HG03432 (cell line): Measurements from ENCODE around the gene OVOL2.
"Not testable (repeated sequence)": the region's sequence is repeated elsewhere in the genome, so short reads cannot be mapped to it uniquely, and the experiment has no call there.

Experiments
- ATAC-seq: cut with Tn5 transposase; IDR thresholded peaks from one replicate; pipeline ENCODE4 v1.9.1; 2021; ENCODE audit warnings: mild to moderate bottlenecking, moderate library complexity; ENCODE audit not compliant: unreplicated experiment

Gene OVOL2

GRCh38 chr20:18058661-18059467 lies 1.1 kb upstream of the OVOL2 start:
- ATAC-seq = no peak

GRCh38 chr20:18057994-18058349 lies 256 bp upstream of the OVOL2 start:
- ATAC-seq = no peak

- no peak for ATAC-seq
Observed at GRCh38 chr20:18056174-18057100, 1.3 kb downstream of the OVOL2 start.

- ATAC-seq = no peak
Observed at GRCh38 chr20:18055261-18055660, 2.5 kb downstream of the OVOL2 start.

GRCh38 chr20:18052856-18053255 lies 4.9 kb downstream of the OVOL2 start:
- no peak for ATAC-seq

GRCh38 chr20:18050628-18051027 lies 7.1 kb downstream of the OVOL2 start:
- no peak for ATAC-seq

- no peak for ATAC-seq
Observed at GRCh38 chr20:18048176-18048575, 9.5 kb downstream of the OVOL2 start.

- no peak for ATAC-seq
Observed at GRCh38 chr20:18046535-18046934, 11.2 kb downstream of the OVOL2 start.

GRCh38 chr20:18042229-18042628 lies 15.5 kb downstream of the OVOL2 start:
- ATAC-seq = no peak

GRCh38 chr20:18041462-18041861 lies 16.3 kb downstream of the OVOL2 start:
- ATAC-seq = no peak

GRCh38 chr20:18039063-18039462 lies 18.7 kb downstream of the OVOL2 start:
- ATAC-seq = no peak

GRCh38 chr20:18034039-18034438 lies 23.7 kb downstream of the OVOL2 start:
- ATAC-seq = no peak

GRCh38 chr20:18032977-18033892 lies 24.5 kb downstream of the OVOL2 start:
- ATAC-seq = no peak

- no peak for ATAC-seq
Observed at GRCh38 chr20:18031888-18032509, 25.7 kb downstream of the OVOL2 start.

GRCh38 chr20:18031050-18031449 lies 26.7 kb downstream of the OVOL2 start:
- no peak for ATAC-seq

- no peak for ATAC-seq
Observed at GRCh38 chr20:18030020-18030419, 27.7 kb downstream of the OVOL2 start.

- ATAC-seq = not testable (repeated sequence)
Observed at GRCh38 chr20:18027011-18027410, 30.7 kb downstream of the OVOL2 start.

GRCh38 chr20:18024606-18025127 lies 33.0 kb downstream of the OVOL2 start:
- ATAC-seq = no peak

- ATAC-seq = no peak
Observed at GRCh38 chr20:18020931-18021330, 36.8 kb downstream of the OVOL2 start.

- ATAC-seq = peak; percentile 45
Observed at GRCh38 chr20:18019068-18019467, 38.6 kb downstream of the OVOL2 start.
